ENCODE data around the gene OXCT1.

Gene OXCT1

DNA sequence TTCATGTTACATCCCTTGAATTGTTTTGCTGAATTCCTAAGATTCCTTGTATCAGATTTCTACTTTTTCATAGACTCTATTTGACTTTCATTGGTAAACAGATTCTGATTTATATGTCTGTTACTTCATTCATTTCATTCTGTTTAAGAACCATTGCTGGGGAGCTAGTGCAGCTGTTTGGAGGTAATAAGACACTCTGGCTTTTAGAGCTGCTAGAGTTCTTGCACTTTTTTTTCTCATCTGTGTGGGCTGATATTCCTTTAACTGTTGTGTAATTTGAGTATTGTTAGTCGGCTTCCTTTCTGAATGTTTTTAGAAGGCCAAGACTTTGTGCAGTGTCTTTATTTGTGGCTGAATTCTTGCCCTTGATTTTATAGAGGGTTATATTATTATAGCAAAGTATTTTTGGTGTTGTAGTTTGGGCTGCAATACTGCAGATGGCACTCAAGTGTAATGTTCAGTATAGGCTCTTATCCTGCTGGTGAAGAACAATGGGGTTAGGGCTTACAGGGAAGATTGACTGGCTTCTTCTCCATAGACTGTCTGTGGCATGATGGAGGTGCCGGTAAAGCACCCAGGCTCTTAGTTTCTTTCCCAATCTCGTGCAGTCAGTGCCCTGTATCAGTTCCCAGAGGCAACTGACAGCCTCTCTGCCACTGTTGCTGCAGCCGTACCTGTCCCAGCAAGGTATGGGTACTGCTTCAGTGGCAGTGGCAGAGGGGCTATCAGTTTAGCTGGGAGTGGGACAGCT, 162.2 kb downstream of the OXCT1 start:
- DNase-seq = peak; percentile 19

GRCh38 chr5:41695920-41696582, 174.2 kb downstream of the OXCT1 start:
- no peak for DNase-seq

DNA sequence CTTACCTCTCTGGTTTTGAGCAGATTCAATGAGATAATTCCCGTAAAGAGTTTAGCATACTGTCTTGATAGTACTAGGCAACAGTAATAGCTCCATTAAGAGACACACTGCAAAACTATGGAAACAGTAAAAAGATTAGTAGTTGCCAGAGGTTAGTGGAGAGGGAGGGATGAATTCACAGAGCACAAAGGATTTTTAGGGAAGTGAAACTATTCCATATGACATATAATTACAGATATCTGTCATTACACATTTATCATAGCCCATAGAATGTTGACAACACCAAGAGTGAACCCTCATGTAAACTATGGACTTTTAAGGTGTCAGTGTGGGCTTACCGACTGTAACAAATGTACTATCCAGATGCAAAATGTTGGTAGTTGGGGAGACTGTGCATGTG, 183.5 kb downstream of the OXCT1 start:
- no peak for DNase-seq

DNA sequence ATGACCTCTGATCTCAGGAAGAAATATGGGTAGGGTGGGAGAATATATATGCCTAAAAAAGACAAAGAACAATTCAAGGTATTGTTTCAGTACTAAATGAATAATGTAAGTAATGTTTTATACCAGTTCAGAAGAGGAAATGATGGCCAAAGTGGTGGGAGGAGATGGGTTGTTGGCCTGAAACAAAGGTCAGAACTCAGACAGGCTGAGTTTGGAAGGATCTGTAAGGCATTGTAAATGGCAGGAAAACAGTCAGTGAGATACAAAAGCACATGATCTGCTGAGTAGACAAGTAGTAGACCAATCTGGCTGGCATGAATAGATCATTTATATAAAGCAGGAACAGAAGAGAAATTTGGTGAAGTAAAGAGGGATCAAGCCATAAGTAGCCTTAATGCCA, 184.0 kb downstream of the OXCT1 start:
- no peak for DNase-seq

DNA sequence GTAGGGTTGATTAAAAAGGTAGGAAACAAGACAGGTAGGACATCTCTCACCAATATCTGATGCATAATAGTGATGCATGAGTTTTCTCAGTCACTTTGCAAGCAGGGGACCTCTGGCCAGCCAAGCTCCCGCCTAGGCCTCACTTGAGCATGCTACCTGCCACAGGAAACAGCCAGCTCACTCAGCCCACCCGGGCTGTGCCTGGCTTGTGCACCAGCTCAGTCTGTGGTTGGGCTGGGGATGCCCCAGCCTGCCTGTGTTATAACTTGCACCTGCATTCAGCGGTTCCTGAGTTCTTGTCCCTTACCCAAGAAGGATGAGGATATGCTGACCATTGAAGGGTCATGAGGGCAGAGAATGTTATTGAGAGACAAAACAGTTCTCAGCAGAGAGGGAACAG, 187.0 kb downstream of the OXCT1 start:
- no peak for DNase-seq

DNA sequence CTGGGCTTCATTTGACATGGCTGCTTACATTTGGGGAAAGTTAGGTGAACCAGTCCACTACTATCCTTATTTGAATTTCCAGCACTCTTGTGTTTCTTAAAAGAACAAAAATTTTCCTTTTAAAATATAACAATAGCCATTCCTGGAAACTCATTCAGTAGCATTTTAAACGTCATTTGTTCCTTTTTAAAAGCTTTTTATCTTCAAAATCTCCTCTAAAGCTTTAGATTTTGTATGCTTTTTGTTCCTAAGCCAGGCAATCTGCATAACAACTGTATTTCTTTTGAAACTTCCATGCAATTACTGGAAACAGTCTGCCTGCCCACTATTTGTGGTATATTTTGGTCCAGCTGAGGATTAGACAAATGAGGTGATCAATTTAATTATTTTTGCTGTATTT, 187.6 kb downstream of the OXCT1 start:
- DNase-seq = no peak

GRCh38 chr5:41681840-41682239, 188.4 kb downstream of the OXCT1 start:
- no peak for DNase-seq

Data from NCI-H226 (cell line).